Measurements from ENCODE around the gene KIF16B.

The KIF16B gene

DNA sequence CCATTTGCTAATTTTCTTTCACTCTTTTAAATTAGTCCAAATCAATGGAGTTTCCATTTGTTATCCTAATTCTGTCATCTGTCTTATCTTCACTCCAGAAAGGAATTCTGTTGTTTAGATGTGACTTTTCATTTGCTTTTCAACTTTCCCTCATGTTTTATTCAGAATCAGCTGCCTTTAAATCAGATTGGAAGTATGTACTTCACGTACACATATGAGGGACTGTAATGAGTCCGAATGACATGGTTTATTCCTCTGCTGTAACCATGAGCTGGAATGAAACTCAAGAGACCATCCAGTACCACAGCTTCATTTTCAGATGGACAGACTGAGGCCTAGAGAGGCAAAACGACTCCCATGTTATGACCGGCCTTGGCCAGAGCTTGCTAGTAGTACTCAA lies 302.3 kb downstream of the KIF16B start:
- TF ChIP-seq, protein P1, sequence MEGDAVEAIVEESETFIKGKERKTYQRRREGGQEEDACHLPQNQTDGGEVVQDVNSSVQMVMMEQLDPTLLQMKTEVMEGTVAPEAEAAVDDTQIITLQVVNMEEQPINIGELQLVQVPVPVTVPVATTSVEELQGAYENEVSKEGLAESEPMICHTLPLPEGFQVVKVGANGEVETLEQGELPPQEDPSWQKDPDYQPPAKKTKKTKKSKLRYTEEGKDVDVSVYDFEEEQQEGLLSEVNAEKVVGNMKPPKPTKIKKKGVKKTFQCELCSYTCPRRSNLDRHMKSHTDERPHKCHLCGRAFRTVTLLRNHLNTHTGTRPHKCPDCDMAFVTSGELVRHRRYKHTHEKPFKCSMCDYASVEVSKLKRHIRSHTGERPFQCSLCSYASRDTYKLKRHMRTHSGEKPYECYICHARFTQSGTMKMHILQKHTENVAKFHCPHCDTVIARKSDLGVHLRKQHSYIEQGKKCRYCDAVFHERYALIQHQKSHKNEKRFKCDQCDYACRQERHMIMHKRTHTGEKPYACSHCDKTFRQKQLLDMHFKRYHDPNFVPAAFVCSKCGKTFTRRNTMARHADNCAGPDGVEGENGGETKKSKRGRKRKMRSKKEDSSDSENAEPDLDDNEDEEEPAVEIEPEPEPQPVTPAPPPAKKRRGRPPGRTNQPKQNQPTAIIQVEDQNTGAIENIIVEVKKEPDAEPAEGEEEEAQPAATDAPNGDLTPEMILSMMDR (IDR thresholded peaks at IDR 0.05), result no peak
- H3K27ac ChIP-seq, result no peak overlapping the region
- H3K4me3 ChIP-seq, result no peak overlapping the region
- no peak for DNase-seq (ENCODE audit: low spot score)

DNA sequence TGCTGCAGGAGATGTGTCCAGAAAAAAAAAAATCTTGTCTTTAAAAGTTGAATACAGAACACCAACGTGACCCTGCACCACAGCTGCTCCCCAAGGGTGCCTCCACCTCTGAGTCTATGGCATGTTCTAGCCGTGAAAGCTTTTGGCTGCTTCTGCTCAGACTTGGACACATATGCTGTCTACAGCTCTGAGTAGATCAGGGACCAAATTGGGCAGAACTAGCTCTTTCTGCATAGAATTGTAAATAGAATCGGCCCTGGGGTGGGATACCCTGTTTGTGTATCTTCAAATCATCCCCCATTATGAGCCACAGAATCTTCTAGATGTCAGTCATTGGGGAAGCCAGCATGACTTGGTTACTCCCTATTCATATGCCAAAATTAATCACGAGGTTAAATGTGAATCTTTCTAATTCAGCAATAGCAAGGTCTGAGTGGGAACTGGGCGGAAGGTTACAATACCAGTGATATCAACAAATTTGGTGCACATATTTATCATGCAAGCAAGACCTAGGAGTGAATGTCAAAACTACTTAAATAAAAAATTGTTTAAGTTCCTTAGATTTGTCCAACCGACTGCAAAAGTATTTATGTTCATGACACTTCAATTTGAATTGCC lies 302.8 kb downstream of the KIF16B start:
- TF ChIP-seq, protein P1 (IDR thresholded peaks at IDR 0.05), result no peak
- H3K4me3 ChIP-seq, result no peak overlapping the region
- H3K27ac ChIP-seq, result no peak overlapping the region
- no peak for DNase-seq (ENCODE audit: low spot score)

DNA sequence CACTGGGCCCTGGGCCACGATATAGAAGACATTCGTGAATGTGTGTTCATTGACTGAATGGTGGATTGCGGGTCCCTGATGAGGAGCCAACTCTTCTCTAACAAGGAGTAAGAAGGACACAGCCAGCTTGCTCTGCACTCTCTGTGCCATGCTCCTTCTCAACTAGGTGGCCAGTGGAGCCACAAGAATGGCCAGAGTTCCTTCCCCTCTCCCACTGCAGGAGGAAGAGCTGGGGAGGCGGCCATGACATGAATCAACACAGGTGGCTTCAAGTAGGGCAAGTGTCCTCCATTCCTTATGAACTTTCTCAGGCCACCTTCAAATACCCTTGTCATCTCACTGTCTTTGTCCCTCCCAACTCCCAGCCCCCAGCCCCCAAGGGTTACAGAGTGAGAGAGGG lies 305.7 kb downstream of the KIF16B start:
- no peak for DNase-seq (ENCODE audit: low spot score)
- no peak overlapping the region for H3K4me3 ChIP-seq
- TF ChIP-seq, protein P1 (IDR thresholded peaks at IDR 0.05), result no peak
- H3K27ac ChIP-seq, result no peak overlapping the region

DNA sequence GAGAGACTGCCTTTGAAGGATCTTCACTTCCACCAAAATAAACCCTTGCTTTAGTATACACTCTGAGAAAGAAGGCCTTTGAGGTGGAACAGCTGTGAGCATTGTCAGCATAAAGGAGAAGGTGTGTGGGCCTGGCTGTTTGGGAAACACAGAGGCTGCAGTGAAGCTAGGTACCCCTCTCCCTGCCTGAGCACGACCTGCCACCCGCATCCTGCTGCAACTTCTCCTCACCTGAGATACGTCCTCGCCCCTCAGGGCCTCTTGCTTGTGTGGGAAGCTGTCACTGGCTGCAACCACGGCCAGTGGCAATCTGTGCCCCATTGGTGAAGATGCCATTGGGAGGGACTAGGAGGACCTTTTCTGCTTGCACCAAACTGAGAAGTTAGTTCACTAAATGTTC lies 307.9 kb downstream of the KIF16B start:
- Histone ChIP-seq H3K27ac (no peak overlapping the region), H3K4me3 (no peak overlapping the region)
- TF ChIP-seq, protein P1 (IDR thresholded peaks at IDR 0.05), result no peak
- no peak for DNase-seq (ENCODE audit: low spot score)

DNA sequence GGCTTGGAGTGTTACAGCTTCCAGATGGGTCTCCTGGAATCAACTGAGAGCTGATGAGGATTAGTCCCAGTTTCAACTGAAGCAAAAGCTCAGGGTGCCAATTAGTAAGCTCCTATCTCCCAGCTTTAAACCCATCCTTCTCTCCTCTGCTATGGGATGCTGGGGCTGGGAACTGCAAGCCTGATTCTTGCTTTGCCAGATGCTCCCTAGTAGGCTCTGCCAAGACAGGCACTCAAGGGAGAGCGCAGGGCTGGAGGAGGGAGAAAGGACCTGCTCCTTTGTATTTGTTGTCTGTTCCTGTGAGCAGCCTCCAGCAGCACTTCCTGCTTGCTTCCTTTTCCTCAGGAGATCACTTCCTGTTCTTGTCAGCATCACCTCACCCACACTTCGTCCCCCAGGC lies 309.7 kb downstream of the KIF16B start:
- no peak for DNase-seq (ENCODE audit: low spot score)
- no peak overlapping the region for H3K27ac ChIP-seq
- TF ChIP-seq, protein P1 (IDR thresholded peaks at IDR 0.05), result no peak
- H3K4me3 ChIP-seq, result no peak overlapping the region

DNA sequence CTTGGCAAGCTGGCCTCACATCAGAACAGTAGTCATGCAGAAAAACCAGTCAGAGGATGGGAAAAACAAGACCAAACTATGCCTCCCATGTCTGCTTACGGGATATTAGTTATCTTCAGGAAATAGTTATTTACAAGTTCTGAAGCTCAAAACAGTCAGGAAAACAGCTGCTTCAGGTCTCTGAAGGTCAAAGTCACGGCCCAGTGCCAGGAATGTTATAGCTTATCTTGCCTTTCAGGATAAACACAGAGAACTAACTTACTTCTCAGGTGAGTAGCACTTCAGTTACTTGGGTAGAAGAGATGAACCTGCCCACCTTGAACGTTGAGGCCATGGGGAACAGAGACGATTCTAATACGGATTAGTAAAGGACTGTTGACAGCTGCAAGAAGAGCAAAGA lies 310.7 kb downstream of the KIF16B start:
- no peak overlapping the region for H3K27ac ChIP-seq
- H3K4me3 ChIP-seq, result no peak overlapping the region
- TF ChIP-seq, protein P1 (IDR thresholded peaks at IDR 0.05), result no peak
- DNase-seq (ENCODE audit: low spot score), result no peak

DNA sequence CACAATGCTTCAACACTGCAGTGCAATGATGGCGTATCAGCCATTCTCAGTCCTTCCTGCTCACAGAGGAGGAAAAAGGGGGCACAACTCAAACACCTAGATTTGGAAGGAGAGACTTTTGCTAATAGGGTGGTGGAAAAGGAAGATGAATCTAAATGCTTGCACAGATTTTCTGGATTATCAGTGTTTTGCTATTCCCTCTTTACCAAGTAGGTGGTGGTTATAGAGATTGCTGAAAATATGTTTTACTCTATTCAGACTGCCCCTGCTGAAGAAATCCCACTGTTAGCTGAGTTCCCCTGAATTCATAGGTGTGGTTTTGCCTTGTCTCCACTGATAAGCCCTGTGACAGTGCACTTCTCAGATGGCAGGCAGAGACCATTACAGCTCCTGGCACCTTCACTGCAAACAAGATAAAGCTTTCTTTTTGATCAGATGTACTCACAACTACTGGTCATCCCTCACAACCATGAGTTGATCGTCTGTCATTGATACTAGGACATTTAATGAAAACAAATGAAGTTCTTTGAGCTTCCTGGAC lies 311.4 kb downstream of the KIF16B start:
- Histone ChIP-seq H3K4me3 (no peak overlapping the region), H3K27ac (no peak overlapping the region)
- TF ChIP-seq, protein P1 (IDR thresholded peaks at IDR 0.05), result no peak
- DNase-seq (ENCODE audit: low spot score), result no peak

Measured in coronary artery (tissue), 2 donors.